Measurements from ENCODE around the gene CAMKK2.

- no peak for TF ChIP-seq CTCF (IDR thresholded peaks at IDR 0.05; ENCODE audit: low read depth, low read length, missing input control)
- TF ChIP-seq GABPA (IDR thresholded peaks at IDR 0.05 in 1 of 2, conservative IDR thresholded peaks at IDR 0.05 in 1 of 2) = no peak
- no peak for TF ChIP-seq MAX (IDR thresholded peaks at IDR 0.05)
- no peak for TF ChIP-seq YY1 (IDR thresholded peaks at IDR 0.05)
- TF ChIP-seq TAF1 (conservative IDR thresholded peaks at IDR 0.05) = no peak
- no peak for TF ChIP-seq ATF3 (IDR thresholded peaks at IDR 0.05)
- TF ChIP-seq RAD21 (IDR thresholded peaks at IDR 0.05) = no peak
- no peak for TF ChIP-seq REST (IDR thresholded peaks at IDR 0.05)
- TF ChIP-seq NR2F2 (IDR thresholded peaks at IDR 0.05) = no peak
- no peak for TF ChIP-seq FOXA1 (IDR thresholded peaks at IDR 0.05)
- no peak for TF ChIP-seq ZBTB33 (IDR thresholded peaks at IDR 0.05)
These were observed 93.0 kb downstream of the CAMKK2 start for GRCh38 chr12:121203482-121203881.

Measured in liver (tissue), 3 donors.